GM12801 (cell line): ENCODE data around the gene TLL1.

Experiments
- TF ChIP-seq, protein P1 (sequence below): IDR thresholded peaks from one replicate; pipeline ENCODE4 v1.5.1; 2011; ENCODE audit warnings: control low read depth; ENCODE audit not compliant: insufficient read length; ENCODE audit errors: extremely low read depth

Gene TLL1

DNA sequence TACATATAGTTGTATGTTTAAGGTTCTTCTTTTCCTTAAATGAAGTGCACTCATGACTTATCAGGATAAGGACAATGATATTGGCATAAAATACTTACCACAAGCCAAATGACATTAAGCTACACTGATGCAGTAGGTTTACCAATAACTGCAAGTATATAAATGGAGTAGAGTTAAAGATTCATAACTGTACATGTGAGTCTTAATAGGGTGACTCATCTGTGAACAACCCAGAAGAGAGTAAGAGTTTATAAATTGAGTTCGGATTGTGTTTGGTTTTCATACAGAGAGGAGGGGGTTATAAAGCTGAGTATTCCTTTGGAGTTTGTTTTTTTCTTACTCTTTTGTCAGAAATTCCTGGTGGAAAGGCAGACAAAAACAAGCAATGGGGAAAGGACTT is 144.8 kb downstream of the TLL1 start:
- TF ChIP-seq, protein P1, sequence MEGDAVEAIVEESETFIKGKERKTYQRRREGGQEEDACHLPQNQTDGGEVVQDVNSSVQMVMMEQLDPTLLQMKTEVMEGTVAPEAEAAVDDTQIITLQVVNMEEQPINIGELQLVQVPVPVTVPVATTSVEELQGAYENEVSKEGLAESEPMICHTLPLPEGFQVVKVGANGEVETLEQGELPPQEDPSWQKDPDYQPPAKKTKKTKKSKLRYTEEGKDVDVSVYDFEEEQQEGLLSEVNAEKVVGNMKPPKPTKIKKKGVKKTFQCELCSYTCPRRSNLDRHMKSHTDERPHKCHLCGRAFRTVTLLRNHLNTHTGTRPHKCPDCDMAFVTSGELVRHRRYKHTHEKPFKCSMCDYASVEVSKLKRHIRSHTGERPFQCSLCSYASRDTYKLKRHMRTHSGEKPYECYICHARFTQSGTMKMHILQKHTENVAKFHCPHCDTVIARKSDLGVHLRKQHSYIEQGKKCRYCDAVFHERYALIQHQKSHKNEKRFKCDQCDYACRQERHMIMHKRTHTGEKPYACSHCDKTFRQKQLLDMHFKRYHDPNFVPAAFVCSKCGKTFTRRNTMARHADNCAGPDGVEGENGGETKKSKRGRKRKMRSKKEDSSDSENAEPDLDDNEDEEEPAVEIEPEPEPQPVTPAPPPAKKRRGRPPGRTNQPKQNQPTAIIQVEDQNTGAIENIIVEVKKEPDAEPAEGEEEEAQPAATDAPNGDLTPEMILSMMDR, result no peak

GRCh38 chr4:166019441-166020220 is 146.6 kb downstream of the TLL1 start:
- TF ChIP-seq, protein P1, result no peak

DNA sequence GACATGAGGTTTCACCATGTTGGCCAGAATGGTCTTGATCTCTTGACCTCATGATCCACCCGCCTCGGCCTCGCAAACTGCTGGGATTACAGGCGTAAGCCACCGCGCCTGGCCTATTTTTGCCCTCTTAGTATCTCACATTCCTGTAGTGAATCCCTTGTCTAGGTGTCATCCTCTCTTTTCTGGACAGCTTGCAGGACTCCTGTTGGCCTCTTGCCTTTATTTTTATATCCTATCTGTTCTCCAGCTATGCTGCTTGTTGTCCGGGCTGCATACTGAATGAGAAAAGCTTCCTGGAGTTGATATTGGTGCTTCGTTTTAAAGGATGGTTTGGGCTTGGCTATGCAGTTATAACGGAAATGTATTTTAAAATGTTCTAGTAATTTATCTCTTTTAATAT is 148.6 kb downstream of the TLL1 start:
- TF ChIP-seq, protein P1, result no peak

GRCh38 chr4:166034965-166035364 is 161.9 kb downstream of the TLL1 start:
- TF ChIP-seq, protein P1, result no peak

GRCh38 chr4:166039822-166040221 is 166.8 kb downstream of the TLL1 start:
- TF ChIP-seq, protein P1, result no peak

DNA sequence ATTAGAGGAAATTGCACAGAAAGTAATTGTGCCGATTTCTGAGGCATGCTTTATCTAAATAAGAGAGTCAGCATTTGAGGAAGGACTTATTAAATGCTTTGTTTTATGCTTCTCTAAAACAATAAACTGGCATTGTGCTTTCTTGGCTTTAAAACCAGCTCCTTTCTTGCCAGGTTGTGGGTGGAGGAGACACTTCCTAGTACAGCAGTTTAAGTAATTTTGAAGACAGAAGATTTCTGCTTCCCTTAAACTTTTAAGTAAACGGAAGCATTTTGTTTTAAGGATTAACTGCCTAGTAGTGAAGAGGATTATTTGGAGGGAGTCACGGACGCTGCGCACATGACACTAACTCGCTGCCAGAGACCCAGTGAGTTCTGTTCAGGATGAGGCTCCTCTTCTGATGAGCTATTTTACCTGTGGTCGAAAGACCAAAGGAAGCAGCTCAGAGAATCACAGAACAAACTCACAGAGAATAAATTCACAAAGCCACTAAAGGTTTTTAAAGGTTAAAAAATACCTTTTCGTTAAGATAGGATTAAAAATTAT is 169.5 kb downstream of the TLL1 start:
- TF ChIP-seq, protein P1, result no peak

GRCh38 chr4:166043801-166044200 is 170.8 kb downstream of the TLL1 start:
- TF ChIP-seq, protein P1, result no peak
